Activated T-helper 2 cell treated with anti-CD3 and anti-CD28 coated beads, Interferon-gamma antibody, Interleukin-2, Interleukin-4, amounts not matched to agents 10 μg/mL and 5 μg/mL and 100 μg/mL, durations not matched to agents 14 hours and 24 hours and 36 hours (primary cell): Measurements from ENCODE around the gene RPSA. TPM values are rescaled to one million over a fixed set of nuclear protein-coding genes. Genes with fewer than 3 reads are reported as not detected.

Source experiments
- DNase-seq: peaks from one replicate; pipeline ENCODE4 v3.0.0; 2021; ENCODE audit warnings: low spot score
- H3K27ac Mint-ChIP-seq: one replicate; pipeline ENCODE4 v1.8.0; 2021; ENCODE audit warnings: mixed read lengths
- H3K27me3 Mint-ChIP-seq: one replicate; pipeline ENCODE4 v1.8.0; 2021; ENCODE audit warnings: low read depth, mixed read lengths
- H3K36me3 Mint-ChIP-seq: one replicate; pipeline ENCODE4 v1.8.0; 2021; ENCODE audit warnings: low read depth, mixed read lengths
- H3K4me1 Mint-ChIP-seq: one replicate; pipeline ENCODE4 v1.8.0; 2021; ENCODE audit warnings: low read depth, mixed read lengths
- H3K4me3 Mint-ChIP-seq: one replicate; pipeline ENCODE4 v1.8.0; 2021; ENCODE audit warnings: low read depth, mild to moderate bottlenecking, moderate library complexity, mixed read lengths
- H3K9me3 Mint-ChIP-seq: one replicate; pipeline ENCODE4 v1.8.0; 2021; ENCODE audit warnings: mixed read lengths
- intact Hi-C: fragments of 100-400 bp; cut with micrococcal nuclease; formaldehyde crosslinking; loops from one replicate; pipeline ENCODE4 v1.15.1; 2023
- total RNA-seq: library from RNA; stranded (reverse); gene quantifications from 2 replicates; pipeline ENCODE4 v1.2.3, GENCODE V29; 2022

RPSA gene
- total RNA-seq, 1 donor from 2014 or later, result 2,053 TPM

DNA sequence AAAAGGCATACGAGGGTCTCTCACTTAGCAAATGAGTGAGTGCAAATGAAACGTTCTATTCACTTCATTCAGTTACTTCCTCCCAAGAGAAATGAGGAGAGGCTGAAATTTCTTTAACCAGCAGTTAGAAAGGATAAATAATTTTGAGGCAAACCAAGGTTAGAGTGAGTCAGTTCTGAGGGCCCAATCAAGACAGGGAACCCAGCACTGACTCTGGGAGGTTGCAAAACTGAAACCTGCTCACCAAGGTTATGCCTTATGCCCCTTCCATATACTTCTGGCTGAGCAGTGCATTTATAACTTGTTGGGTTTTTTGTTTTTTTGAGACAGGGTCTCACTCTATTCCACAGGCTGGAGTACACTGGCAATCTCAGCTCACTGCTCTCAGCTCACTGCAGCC, 4.5 kb upstream of the RPSA start:
- Mint-ChIP-seq H3K9me3 (no peaks in the 10 kb centered on the region), H3K4me1 (peaks cover 11% of the 10 kb centered on the region), H3K27ac (peak overlapping the region; percentile 64), H3K36me3 (peaks cover 61% of the 10 kb centered on the region), H3K27me3 (no peaks in the 10 kb centered on the region), H3K4me3 (no peak overlapping the region)
- DNase-seq, result no peak
- intact Hi-C loops, result no loop called here

- Mint-ChIP-seq H3K27me3 (no peaks in the 10 kb centered on the region), H3K36me3 (peaks cover 63% of the 10 kb centered on the region), H3K4me3 (peak overlapping the region; percentile 2), H3K27ac (no peak overlapping the region), H3K4me1 (peaks cover 28% of the 10 kb centered on the region), H3K9me3 (no peaks in the 10 kb centered on the region)
- intact Hi-C loops, result loop anchor here (5.0 kb wide), 1 partner anchor 1047 kb away; no protein-coding TSS in a partner anchor
- DNase-seq, result no peak
Observed at GRCh38 chr3:39404943-39405686, 1.4 kb upstream of the RPSA start.

- Mint-ChIP-seq H3K27me3 (no peaks in the 10 kb centered on the region), H3K36me3 (peaks cover 63% of the 10 kb centered on the region), H3K4me3 (peak overlapping the region; percentile 94), H3K9me3 (no peaks in the 10 kb centered on the region), H3K4me1 (peaks cover 32% of the 10 kb centered on the region), H3K27ac (peak overlapping the region; percentile 98)
- intact Hi-C loops, result loop anchor here (1.0 to 5.0 kb wide), 3 partner anchors 23 to 1046 kb away; partner anchors contain the start of genes EXOG and SLC25A38
- no peak for DNase-seq
Observed at GRCh38 chr3:39405687-39406367, 693 bp upstream of the RPSA start.

DNA sequence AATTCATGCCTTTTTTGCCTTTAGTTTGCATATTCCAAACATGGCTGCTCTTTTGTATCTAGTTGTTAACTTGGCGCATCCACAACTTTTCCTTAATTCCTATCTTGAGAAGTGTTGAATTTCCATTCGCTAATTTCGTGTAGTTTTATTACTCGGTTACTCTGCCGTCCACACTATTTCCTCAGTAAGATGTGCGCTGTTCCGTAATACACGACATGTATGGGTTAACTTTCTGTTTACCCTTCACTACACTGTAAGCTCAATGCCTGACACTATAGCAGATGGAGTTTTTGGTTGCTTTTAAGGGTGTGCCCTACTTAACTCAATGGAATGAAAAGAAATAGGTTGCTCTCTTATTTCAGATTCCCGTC, 724 bp downstream of the RPSA start:
- Mint-ChIP-seq H3K4me3 (peak overlapping the region; percentile 94), H3K9me3 (no peaks in the 10 kb centered on the region), H3K4me1 (peaks cover 40% of the 10 kb centered on the region), H3K27me3 (no peaks in the 10 kb centered on the region), H3K36me3 (peaks cover 66% of the 10 kb centered on the region), H3K27ac (peak overlapping the region; percentile 98)
- intact Hi-C loops, result loop anchor here (2.0 to 5.0 kb wide), 2 partner anchors 910 to 1045 kb away; partner anchors contain the start of gene EXOG
- DNase-seq, result no peak

- Mint-ChIP-seq H3K4me1 (peaks cover 45% of the 10 kb centered on the region), H3K27me3 (no peaks in the 10 kb centered on the region), H3K4me3 (peak overlapping the region; percentile 94), H3K27ac (peak overlapping the region; percentile 98), H3K9me3 (no peaks in the 10 kb centered on the region), H3K36me3 (peaks cover 73% of the 10 kb centered on the region)
- intact Hi-C loops, result loop anchor here (2.0 to 5.0 kb wide), 2 partner anchors 911 to 1044 kb away; partner anchors contain the start of gene EXOG
- DNase-seq, result no peak
Observed at GRCh38 chr3:39407773-39408492, 1.4 kb downstream of the RPSA start.

GRCh38 chr3:39408493-39409372, 2.2 kb downstream of the RPSA start:
- H3K27ac Mint-ChIP-seq, result peak overlapping the region; percentile 98
- no peaks in the 10 kb centered on the region for H3K27me3 Mint-ChIP-seq
- no peaks in the 10 kb centered on the region for H3K9me3 Mint-ChIP-seq
- H3K4me1 Mint-ChIP-seq, result peaks cover 45% of the 10 kb centered on the region
- intact Hi-C loops, result loop anchor here (5.0 kb wide), 1 partner anchor 1044 kb away; no protein-coding TSS in a partner anchor
- H3K36me3 Mint-ChIP-seq, result peaks cover 80% of the 10 kb centered on the region
- H3K4me3 Mint-ChIP-seq, result peak overlapping the region; percentile 94
- no peak for DNase-seq

GRCh38 chr3:39409514-39410136, 3.1 kb downstream of the RPSA start:
- DNase-seq, result no peak
- Mint-ChIP-seq H3K9me3 (no peaks in the 10 kb centered on the region), H3K4me3 (peak overlapping the region; percentile 94), H3K27me3 (no peaks in the 10 kb centered on the region), H3K27ac (peak overlapping the region; percentile 63), H3K4me1 (peaks cover 43% of the 10 kb centered on the region), H3K36me3 (peaks cover 83% of the 10 kb centered on the region)
- intact Hi-C loops, result loop anchor here (5.0 kb wide), 1 partner anchor 1043 kb away; no protein-coding TSS in a partner anchor

GRCh38 chr3:39410893-39411292, 4.4 kb downstream of the RPSA start:
- no peak overlapping the region for H3K27ac Mint-ChIP-seq
- H3K36me3 Mint-ChIP-seq, result peaks cover 87% of the 10 kb centered on the region
- intact Hi-C loops, result no loop called here
- DNase-seq, result no peak
- H3K4me1 Mint-ChIP-seq, result peaks cover 43% of the 10 kb centered on the region
- H3K27me3 Mint-ChIP-seq, result no peaks in the 10 kb centered on the region
- H3K9me3 Mint-ChIP-seq, result no peaks in the 10 kb centered on the region
- H3K4me3 Mint-ChIP-seq, result no peak overlapping the region

- H3K4me1 Mint-ChIP-seq, result peaks cover 37% of the 10 kb centered on the region
- H3K4me3 Mint-ChIP-seq, result no peak overlapping the region
- H3K9me3 Mint-ChIP-seq, result no peaks in the 10 kb centered on the region
- peaks cover 73% of the 10 kb centered on the region for H3K36me3 Mint-ChIP-seq
- no peak overlapping the region for H3K27ac Mint-ChIP-seq
- no peak for DNase-seq
- H3K27me3 Mint-ChIP-seq, result no peaks in the 10 kb centered on the region
- intact Hi-C loops, result no loop called here
Observed at GRCh38 chr3:39412668-39413260, 6.2 kb downstream of the RPSA start.

- peaks cover 2% of the 10 kb centered on the region for H3K27me3 Mint-ChIP-seq
- peaks cover 30% of the 10 kb centered on the region for H3K4me1 Mint-ChIP-seq
- peak overlapping the region; percentile 24 for H3K27ac Mint-ChIP-seq
- no peak for DNase-seq
- intact Hi-C loops, result no loop called here
- H3K4me3 Mint-ChIP-seq, result no peak overlapping the region
- no peaks in the 10 kb centered on the region for H3K9me3 Mint-ChIP-seq
- peaks cover 62% of the 10 kb centered on the region for H3K36me3 Mint-ChIP-seq
Observed at GRCh38 chr3:39413691-39414420, 7.3 kb downstream of the RPSA start.

DNA sequence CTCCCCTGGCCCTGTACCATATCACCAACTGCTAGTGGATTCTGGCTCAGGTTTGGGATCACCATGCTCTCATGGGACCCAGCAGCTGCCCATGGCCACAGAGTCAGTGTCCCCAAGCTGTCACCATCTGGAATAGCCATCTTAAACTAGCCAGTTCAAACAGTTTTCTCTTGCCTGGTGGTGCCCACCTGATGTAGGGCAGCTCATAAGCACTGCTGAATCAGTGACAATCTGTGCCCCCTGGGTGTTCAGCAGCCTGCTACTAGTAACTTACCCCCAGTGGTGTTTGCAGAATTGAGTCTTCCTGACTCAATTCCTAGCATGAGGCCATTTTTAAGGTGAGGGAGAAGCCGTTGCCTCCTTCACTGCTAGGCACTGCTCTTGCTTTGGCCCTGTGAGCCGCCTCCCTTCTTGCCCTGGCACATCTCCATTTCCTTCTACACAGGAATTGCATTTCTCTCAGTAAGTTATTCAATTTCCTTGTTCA, 7.9 kb downstream of the RPSA start:
- intact Hi-C loops, result no loop called here
- DNase-seq, result no peak
- H3K4me1 Mint-ChIP-seq, result peaks cover 26% of the 10 kb centered on the region
- no peak overlapping the region for H3K4me3 Mint-ChIP-seq
- peak overlapping the region; percentile 1 for H3K27ac Mint-ChIP-seq
- H3K9me3 Mint-ChIP-seq, result no peaks in the 10 kb centered on the region
- peaks cover 6% of the 10 kb centered on the region for H3K27me3 Mint-ChIP-seq
- H3K36me3 Mint-ChIP-seq, result peaks cover 56% of the 10 kb centered on the region
